Spleen (tissue), 11 donors: Measurements from ENCODE around the gene NR4A2. TPM values are rescaled to one million over a fixed set of nuclear protein-coding genes. Genes with fewer than 3 reads are reported as not detected.
A peak's percentile ranks its signal among the peaks of the same experiment; 100 is the strongest.

ENCODE experiments used
- DNase-seq: peaks from one replicate; pipeline ENCODE4 v3.0.0-alpha.2; 2020
- H3K27ac ChIP-seq, 8 donors: fragments of 200-600 bp; sonication (generic) in 7 of 8; 1 replicate in 4 of 8; 2 replicates in 4 of 8; pipeline versions ENCODE4 v1.5.0 to v1.8.0; 2016 to 2021; ENCODE audit warnings: inconsistent platforms in 4 of 8, mild to moderate bottlenecking in 4 of 8, moderate library complexity in 1 of 8
- H3K27me3 ChIP-seq, 7 donors: fragments of 200-600 bp; sonication (generic) in 6 of 7; replicated peaks in 1 of 7; 1 replicate in 4 of 7; 2 replicates in 3 of 7; pipeline versions ENCODE4 v1.5.0 to v1.8.0; 2016 to 2021; ENCODE audit warnings: inconsistent platforms in 3 of 7, mild to moderate bottlenecking in 1 of 7
- H3K36me3 ChIP-seq, 6 donors: fragments of 200-600 bp; sonication (generic) in 5 of 6; 1 replicate in 4 of 6; 2 replicates in 2 of 6; pipeline versions ENCODE4 v1.5.0 to v1.8.0; 2016 to 2021; ENCODE audit warnings: inconsistent platforms in 2 of 6
- H3K4me1 ChIP-seq, 6 donors: fragments of 200-600 bp; sonication (generic) in 5 of 6; 1 replicate in 3 of 6; 2 replicates in 3 of 6; pipeline versions ENCODE4 v1.5.0 to v1.8.0; 2016 to 2021; ENCODE audit warnings: inconsistent platforms in 3 of 6
- H3K4me3 ChIP-seq, 8 donors: fragments of 200-600 bp; sonication (generic) in 7 of 8; 1 replicate in 4 of 8; 2 replicates in 4 of 8; pipeline versions ENCODE4 v1.5.0 to v1.8.0; 2016 to 2021; ENCODE audit warnings: inconsistent platforms in 4 of 8, mild to moderate bottlenecking in 4 of 8, moderate library complexity in 2 of 8
- H3K9me3 ChIP-seq, 8 donors: fragments of 200-600 bp; sonication (generic) in 7 of 8; 1 replicate in 4 of 8; 2 replicates in 4 of 8; pipeline versions ENCODE4 v1.5.0 to v1.8.0; 2016 to 2021; ENCODE audit warnings: inconsistent platforms in 4 of 8
- POLR2A ChIP-seq, 3 donors: fragments of 450-650 bp; IDR thresholded peaks; one replicate each; pipeline ENCODE4 v1.5.1; 2017; ENCODE audit warnings: antibody characterized with exemption in 3 of 3, mild to moderate bottlenecking in 1 of 3
- POLR2AphosphoS5 ChIP-seq, 3 donors: sonication (generic); formaldehyde crosslinking; IDR thresholded peaks; one replicate each; pipeline ENCODE4 v1.5.1; 2017; ENCODE audit warnings: antibody characterized with exemption in 3 of 3
- WGBS, 5 donors: extraction: QIAGEN DNeasy Blood & Tissue Kit in 3 of 5; methylation state at CpG; one replicate each; pipeline versions ENCODE4 v1.1.5 to v1.1.7; 2013 to 2018; 5-methylcytosine and 5-hydroxymethylcytosine counted together
- intact Hi-C: fragments of 100-400 bp; cut with DNase I; formaldehyde crosslinking; loops from one replicate; pipeline ENCODE4 v1.15.0; 2023; ENCODE audit warnings: low total_unique reads
- polyA plus RNA-seq, 3 donors: library from polyadenylated mRNA; stranded (reverse); fragments of 200-250 nt; gene quantifications; one replicate each; pipeline ENCODE4 v1.2.1, GENCODE V29; 2013
- total RNA-seq, 7 donors: library from RNA; depleted of rRNA in 3 of 7; stranded (reverse); fragments of >200 nt in 3 of 7; fragmentation: NEBNext Ultra II Directional in 4 of 7; extraction: Animal tissue kit (Norgen Biotek cat#: 25700) in 4 of 7; gene quantifications; one replicate each; pipeline versions ENCODE4 v1.1.0 to v1.2.1, GENCODE V29; 2016 to 2021
- TF ChIP-seq, protein P1 (sequence below), 11 experiments: fragments of 200-600 bp in 7 of 11; fragments of 450-650 bp in 4 of 11; sonication (generic) in 4 of 11; IDR thresholded peaks in 8 of 11; conservative IDR thresholded peaks in 3 of 11; 1 replicate in 7 of 11; 2 replicates in 4 of 11; pipeline versions ENCODE4 v1.4.0 to v1.8.0; 2016 to 2021; ENCODE audit warnings: antibody characterized with exemption in 11 of 11, inconsistent platforms in 4 of 11, mild to moderate bottlenecking in 1 of 11
- donor health status: healthy with polysubstance abuse.
- donor health status: DM: no; HTN: no; CAD: no; lungs with moderate emphysema.
- donor health status: DM: no; HTN: no; CAD: no.
- donor health status: Bipolar disorder and iron deficiency.
- donor health status: healthy.
- donor health status: DM: no; HTN: no; CAD: no.
- donor health status: DM: yes; HTN: yes; CAD: no.

The NR4A2 gene
- total and polyA plus RNA-seq, 10 donors: 0.56 to 13.1 (median 2.8) TPM

DNA sequence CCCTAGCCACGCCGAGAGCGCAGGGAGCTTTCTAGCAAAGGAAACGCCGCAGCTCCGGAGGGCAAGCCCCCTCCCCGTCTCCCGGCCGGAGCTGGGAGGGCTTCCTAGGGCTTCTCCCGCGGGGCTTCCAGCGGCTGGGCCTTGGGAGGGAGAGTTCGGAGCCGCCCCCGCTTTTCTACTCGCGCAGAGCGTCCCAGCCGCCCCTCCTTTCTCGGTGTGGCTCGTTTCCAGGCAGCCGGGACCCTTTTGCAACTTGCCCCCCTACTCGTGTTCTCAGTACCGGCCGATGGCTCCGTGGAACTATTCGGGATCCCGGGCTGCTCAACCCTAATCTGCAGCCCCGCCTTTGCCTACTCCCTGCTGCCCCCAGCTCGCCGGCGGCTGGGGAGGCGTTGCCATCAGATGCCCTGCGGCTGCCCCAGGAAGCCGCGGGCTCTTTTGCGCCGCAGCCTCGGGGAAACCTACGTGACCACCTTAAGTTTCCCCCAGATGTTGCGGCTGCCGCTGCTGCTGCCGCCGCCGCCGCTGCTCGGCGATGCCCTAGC, 1.5 kb upstream of the NR4A2 start:
- WGBS, 5 donors: 0 to 1% (median 1%) methylated on average over 40 to 48 of the region's 48 CpGs

DNA sequence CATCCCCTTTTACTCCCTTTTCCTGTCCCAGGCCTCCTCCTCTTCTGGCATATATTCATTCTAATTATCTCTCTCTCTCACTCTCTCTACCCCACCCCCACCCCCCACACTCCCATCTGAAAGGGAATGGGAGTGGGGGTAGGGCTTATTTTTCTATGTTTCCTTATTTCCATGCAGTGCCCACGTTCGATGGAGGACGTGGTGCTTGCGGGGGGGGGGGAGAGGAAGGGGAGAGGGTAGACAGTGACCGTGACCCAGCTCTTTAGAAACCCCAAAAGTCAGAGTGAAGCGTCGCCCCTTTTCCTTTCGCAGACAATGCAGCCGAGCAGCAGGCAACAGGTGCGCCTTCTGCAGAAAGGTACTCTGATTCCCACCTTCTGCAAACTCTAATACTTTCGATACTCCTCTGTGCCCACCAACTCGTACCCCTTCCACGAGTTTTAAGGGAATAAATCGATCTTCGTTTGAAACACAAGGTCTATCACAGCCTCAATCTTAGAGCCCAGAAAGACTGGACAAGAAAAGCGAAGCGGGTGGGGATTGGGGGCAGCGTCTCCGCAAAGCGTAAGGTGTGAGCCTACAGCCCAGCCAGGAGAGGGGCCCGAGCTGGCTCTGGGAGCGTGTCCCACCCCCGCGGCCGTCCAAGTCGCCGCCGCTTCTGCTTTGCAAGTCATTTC, 891 bp upstream of the NR4A2 start:
- H3K4me1 ChIP-seq: peaks cover 16 to 72% (median 40%) of the 10 kb centered on the region in 6 donors
- TF ChIP-seq, protein P1, sequence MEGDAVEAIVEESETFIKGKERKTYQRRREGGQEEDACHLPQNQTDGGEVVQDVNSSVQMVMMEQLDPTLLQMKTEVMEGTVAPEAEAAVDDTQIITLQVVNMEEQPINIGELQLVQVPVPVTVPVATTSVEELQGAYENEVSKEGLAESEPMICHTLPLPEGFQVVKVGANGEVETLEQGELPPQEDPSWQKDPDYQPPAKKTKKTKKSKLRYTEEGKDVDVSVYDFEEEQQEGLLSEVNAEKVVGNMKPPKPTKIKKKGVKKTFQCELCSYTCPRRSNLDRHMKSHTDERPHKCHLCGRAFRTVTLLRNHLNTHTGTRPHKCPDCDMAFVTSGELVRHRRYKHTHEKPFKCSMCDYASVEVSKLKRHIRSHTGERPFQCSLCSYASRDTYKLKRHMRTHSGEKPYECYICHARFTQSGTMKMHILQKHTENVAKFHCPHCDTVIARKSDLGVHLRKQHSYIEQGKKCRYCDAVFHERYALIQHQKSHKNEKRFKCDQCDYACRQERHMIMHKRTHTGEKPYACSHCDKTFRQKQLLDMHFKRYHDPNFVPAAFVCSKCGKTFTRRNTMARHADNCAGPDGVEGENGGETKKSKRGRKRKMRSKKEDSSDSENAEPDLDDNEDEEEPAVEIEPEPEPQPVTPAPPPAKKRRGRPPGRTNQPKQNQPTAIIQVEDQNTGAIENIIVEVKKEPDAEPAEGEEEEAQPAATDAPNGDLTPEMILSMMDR (IDR thresholded peaks at IDR 0.05 in 8 of 11, conservative IDR thresholded peaks at IDR 0.05 in 3 of 11): no peak
- peak in 1 of 3 donors; percentile 23 for TF ChIP-seq POLR2A (IDR thresholded peaks at IDR 0.05)
- no peak for DNase-seq
- H3K9me3 ChIP-seq: no peaks in the 10 kb centered on the region
- H3K36me3 ChIP-seq: peaks cover 0 to 11% (median 0%) of the 10 kb centered on the region in 6 donors
- peaks cover 0 to 36% (median 21%) of the 10 kb centered on the region in 7 donors for H3K27me3 ChIP-seq
- peak overlapping the region; percentile 95 to 99 (median 98) for H3K27ac ChIP-seq
- peak overlapping the region; percentile 57 to 85 (median 70) for H3K4me3 ChIP-seq
- 0 to 1% (median 1%) methylated on average over 27 to 28 of the region's 28 CpGs for WGBS, 5 donors
- intact Hi-C loops: loop anchor here (10.0 kb wide), 1 partner anchor 251 kb away; no protein-coding TSS in a partner anchor

More for the DNA sequence above, 1.5 kb upstream of the NR4A2 start:
- H3K4me1 ChIP-seq: peaks cover 16 to 72% (median 39%) of the 10 kb centered on the region in 6 donors
- H3K27ac ChIP-seq: peak overlapping the region; percentile 95 to 99 (median 98)
- peaks cover 0 to 30% (median 14%) of the 10 kb centered on the region in 7 donors for H3K27me3 ChIP-seq
- H3K4me3 ChIP-seq: peak overlapping the region; percentile 57 to 85 (median 70)
- peak; percentile 96 for DNase-seq
- H3K36me3 ChIP-seq: peaks cover 0 to 8% (median 0%) of the 10 kb centered on the region in 6 donors
- intact Hi-C loops: loop anchor here (10.0 kb wide), 1 partner anchor 251 kb away; no protein-coding TSS in a partner anchor
- no peaks in the 10 kb centered on the region for H3K9me3 ChIP-seq
- TF ChIP-seq POLR2A (IDR thresholded peaks at IDR 0.05) (peak in 1 of 3 donors; percentile 76), POLR2AphosphoS5 (IDR thresholded peaks at IDR 0.05) (peak; percentile 76 to 86 (median 84))
- TF ChIP-seq, protein P1 (IDR thresholded peaks at IDR 0.05 in 8 of 11, conservative IDR thresholded peaks at IDR 0.05 in 3 of 11): peak in 1 of 11 experiments; percentile 35

DNA sequence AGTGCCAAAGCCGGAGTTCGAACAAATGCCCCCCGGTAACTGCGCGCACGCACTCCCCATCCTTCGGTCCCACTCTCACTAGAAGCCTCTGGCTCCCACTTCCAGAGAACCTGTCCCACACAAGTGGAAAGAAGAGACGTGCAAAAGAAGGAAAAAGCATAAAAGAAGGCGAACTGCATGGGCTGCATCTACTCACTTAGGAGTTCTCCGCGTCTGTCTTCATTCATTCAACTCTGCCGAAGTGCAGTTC, 312 bp downstream of the NR4A2 start:
- WGBS, 5 donors: 0 to 2% (median 1%) methylated on average over 12 of the region's 12 CpGs
- intact Hi-C loops: loop anchor here (10.0 kb wide), 1 partner anchor 253 kb away; no protein-coding TSS in a partner anchor
- TF ChIP-seq, protein P1 (IDR thresholded peaks at IDR 0.05 in 8 of 11, conservative IDR thresholded peaks at IDR 0.05 in 3 of 11): no peak
- TF ChIP-seq POLR2A (IDR thresholded peaks at IDR 0.05) (no peak), POLR2AphosphoS5 (IDR thresholded peaks at IDR 0.05) (no peak)
- peaks cover 0 to 22% (median 3%) of the 10 kb centered on the region in 6 donors for H3K36me3 ChIP-seq
- H3K9me3 ChIP-seq: no peaks in the 10 kb centered on the region
- H3K27ac ChIP-seq: peak overlapping the region; percentile 95 to 99 (median 98)
- H3K4me3 ChIP-seq: peak overlapping the region; percentile 57 to 85 (median 70)
- peaks cover 0 to 48% (median 33%) of the 10 kb centered on the region in 7 donors for H3K27me3 ChIP-seq
- no peak for DNase-seq
- H3K4me1 ChIP-seq: peaks cover 16 to 64% (median 38%) of the 10 kb centered on the region in 6 donors
